ENCODE data around the gene ABCC11.

GRCh38 chr16:48136547-48137360 lies 110.6 kb downstream of the ABCC11 start:
- TF ChIP-seq CTCF (conservative IDR thresholded peaks at IDR 0.05 in 1 of 2, IDR thresholded peaks at IDR 0.05 in 1 of 2; ENCODE audit: extremely low read depth in 1 of 2, insufficient read depth in 1 of 2, low read depth in 1 of 2, low read length in 2 of 2) (no peak), EZH2 (IDR thresholded peaks at IDR 0.05; ENCODE audit: borderline replicate concordance, low read length) (no peak)
